HepG2 (cell line): Measurements from ENCODE around the gene CCDC87. TPM values are rescaled to one million over a fixed set of nuclear protein-coding genes. Genes with fewer than 3 reads are reported as not detected.

Experiments used
- ATAC-seq: fragments of 200-7000 bp; cut with Tn5 transposase; 3 replicates; pipeline ENCODE4 v1.9.1; 2020; ENCODE audit warnings: mild to moderate bottlenecking, moderate library complexity
- BruUV-seq: library from RNA; stranded (reverse); fragments of 400-500 nt; replicated peaks from 2 replicates; lab custom pipeline; 2021; lab: Mats Ljungman, UMichigan
- CTCF ChIA-PET: fragments of 300-600 bp; formaldehyde crosslinking; extraction: SDS; loops from one replicate; lab custom pipeline; 2021; ENCODE audit warnings: low total read pairs, inconsistent platforms, low intra/inter-chr PET ratio; lab: Yijun Ruan, JAX
- POLR2A ChIA-PET: fragments of 350-600 bp; sonication (Branson Sonifier 250); formaldehyde crosslinking; loops from one replicate; lab custom pipeline; 2020; ENCODE audit warnings: antibody characterized with exemption, inconsistent platforms; lab: Yijun Ruan, JAX
- DNase-seq: peaks from one replicate; pipeline ENCODE4 v3.0.0-alpha.2; 2015; ENCODE audit warnings: low spot score
- FAIRE-seq: peaks from 3 replicates; lab custom pipeline; 2011; peaks lifted over from hg19 to GRCh38; lab: Jason Lieb, UNC
- H2AFZ ChIP-seq: one replicate; pipeline ENCODE4 v1.6.1; 2011; ENCODE audit warnings: low read length, inconsistent platforms
- H3K27ac ChIP-seq: fragments of 300-600 bp; 3 replicates; pipeline ENCODE4 v1.8.0; 2011; ENCODE audit warnings: mixed run types, mild to moderate bottlenecking, mixed read lengths, low read length, inconsistent platforms; ENCODE audit not compliant: insufficient read depth; ENCODE audit errors: extremely low read length
- H3K27me3 ChIP-seq, 2 experiments: fragments of 200-600 bp in 1 of 2; 2 replicates in 1 of 2; 3 replicates in 1 of 2; pipeline versions ENCODE4 v1.6.0 to v1.8.0; 2011; ENCODE audit warnings: low read length in 2 of 2, mild to moderate bottlenecking in 2 of 2, moderate library complexity in 2 of 2, inconsistent platforms in 1 of 2; ENCODE audit not compliant: insufficient read depth in 2 of 2, control insufficient read depth in 1 of 2
- H3K36me3 ChIP-seq, 2 experiments: fragments of 200-600 bp in 1 of 2; replicated peaks in 1 of 2; 2 replicates in 1 of 2; 3 replicates in 1 of 2; pipeline versions ENCODE4 v1.5.1 to v1.8.0; 2011; ENCODE audit warnings: low read length in 2 of 2, inconsistent platforms in 1 of 2; ENCODE audit not compliant: insufficient read depth in 2 of 2, control insufficient read depth in 1 of 2
- H3K4me1 ChIP-seq: 2 replicates; pipeline ENCODE4 v1.5.1; 2012; ENCODE audit warnings: low read length, inconsistent platforms; ENCODE audit not compliant: insufficient read depth
- H3K4me2 ChIP-seq: 2 replicates; pipeline ENCODE4 v1.6.0; 2011; ENCODE audit warnings: low read depth, low read length, inconsistent platforms
- H3K4me3 ChIP-seq, 3 experiments: fragments of 200-600 bp in 1 of 3; sonication (generic), shearing (Covaris generic) in 1 of 3; replicated peaks in 1 of 3; 2 replicates each; pipeline ENCODE4 v1.5.1; 2011 to 2016; ENCODE audit warnings: low read length in 3 of 3, inconsistent platforms in 2 of 3, low read depth in 2 of 3, mild to moderate bottlenecking in 2 of 3, control low read depth in 1 of 3, mixed read lengths in 1 of 3; ENCODE audit not compliant: insufficient read depth in 1 of 3
- H3K79me2 ChIP-seq: one replicate; pipeline ENCODE4 v1.6.1; 2011; ENCODE audit warnings: low read length, inconsistent platforms; ENCODE audit not compliant: insufficient read depth
- H3K9ac ChIP-seq: 2 replicates; pipeline ENCODE4 v1.6.0; 2011; ENCODE audit warnings: mild to moderate bottlenecking, low read depth, low read length, inconsistent platforms; ENCODE audit not compliant: insufficient read depth
- H3K9me3 ChIP-seq: 2 replicates; pipeline ENCODE4 v1.5.1; 2012; ENCODE audit warnings: mild to moderate bottlenecking, low read length
- H4K20me1 ChIP-seq: 2 replicates; pipeline ENCODE4 v1.6.0; 2011; ENCODE audit warnings: inconsistent platforms, mild to moderate bottlenecking, low read length, moderate library complexity; ENCODE audit not compliant: insufficient read depth
- CHD4 ChIP-seq: fragments of 200-600 bp; sonication (generic); IDR thresholded peaks from 2 replicates; pipeline ENCODE4 v1.7.0; 2017; ENCODE audit warnings: mild to moderate bottlenecking, low read length, borderline replicate concordance
- DNMT1 ChIP-seq: sonication (generic); formaldehyde crosslinking; IDR thresholded peaks from 2 replicates; pipeline ENCODE4 v1.5.1; 2020; ENCODE audit warnings: mild to moderate bottlenecking, missing genetic modification reagents
- ERF ChIP-seq: IDR thresholded peaks from 2 replicates; pipeline ENCODE4 v1.6.1; 2018; ENCODE audit warnings: missing biosample characterization, missing genetic modification reagents
- HIVEP1 ChIP-seq: sonication (generic); formaldehyde crosslinking; IDR thresholded peaks from 2 replicates; pipeline ENCODE4 v1.4.0; 2020; ENCODE audit warnings: mild to moderate bottlenecking, missing genetic modification reagents
- HNF4A ChIP-seq: sonication (generic); formaldehyde crosslinking; IDR thresholded peaks from 2 replicates; pipeline ENCODE4 v1.4.0; 2020; ENCODE audit warnings: missing genetic modification reagents
- KDM3A ChIP-seq: IDR thresholded peaks from 2 replicates; pipeline ENCODE4 v1.6.1; 2018; ENCODE audit warnings: low read depth, missing compliant biosample characterization
- MBNL3 ChIP-seq: fragments of 250-450 bp; sonication (Bioruptor Pico); conservative IDR thresholded peaks from 2 replicates; pipeline ENCODE4 v1.8.0; 2022; ENCODE audit warnings: mild to moderate bottlenecking, inconsistent platforms
- NRL ChIP-seq: sonication (generic); formaldehyde crosslinking; IDR thresholded peaks from 2 replicates; pipeline ENCODE4 v1.5.0; 2020; ENCODE audit warnings: missing genetic modification reagents, mild to moderate bottlenecking, moderate library complexity, borderline replicate concordance
- PCBP1 ChIP-seq: fragments of 200-400 bp; formaldehyde crosslinking; IDR thresholded peaks from 2 replicates; pipeline ENCODE4 v1.6.1; 2017; ENCODE audit warnings: mild to moderate bottlenecking, low read depth, low read length, borderline replicate concordance
- RCOR2 ChIP-seq: IDR thresholded peaks from 2 replicates; pipeline ENCODE4 v1.6.1; 2016; ENCODE audit warnings: missing biosample characterization, missing genetic modification reagents
- RXRA ChIP-seq: sonication (generic); formaldehyde crosslinking; IDR thresholded peaks from 2 replicates; pipeline ENCODE4 v1.5.1; 2020; ENCODE audit warnings: missing genetic modification reagents
- RXRB ChIP-seq: IDR thresholded peaks from 2 replicates; pipeline ENCODE4 v1.6.1; 2016; ENCODE audit warnings: borderline replicate concordance, missing genetic modification reagents, missing compliant biosample characterization
- SATB2 ChIP-seq: sonication (generic); formaldehyde crosslinking; IDR thresholded peaks from 2 replicates; pipeline ENCODE4 v1.5.0; 2020; ENCODE audit warnings: missing genetic modification reagents
- SRF ChIP-seq: IDR thresholded peaks from 2 replicates; pipeline ENCODE4 v1.6.1; 2011; ENCODE audit warnings: mild to moderate bottlenecking, low read depth, low read length, moderate library complexity
- WIZ ChIP-seq: sonication (generic); formaldehyde crosslinking; IDR thresholded peaks from 2 replicates; pipeline ENCODE4 v1.5.1; 2020; ENCODE audit warnings: mild to moderate bottlenecking, missing genetic modification reagents
- YY1 ChIP-seq: IDR thresholded peaks from 2 replicates; pipeline ENCODE4 v1.6.1; 2011; ENCODE audit warnings: low read length, low read depth, moderate library complexity, mild to moderate bottlenecking; ENCODE audit not compliant: insufficient read depth, insufficient replicate concordance
- ZFP36 ChIP-seq: fragments of 150-350 bp; IDR thresholded peaks from 2 replicates; pipeline ENCODE4 v1.6.1; 2018; ENCODE audit warnings: borderline replicate concordance, low read length, low read depth; ENCODE audit not compliant: partially characterized antibody
- ZNF136 ChIP-seq: sonication (generic); formaldehyde crosslinking; IDR thresholded peaks from 2 replicates; pipeline ENCODE4 v1.8.1; 2022; ENCODE audit warnings: low read depth, mild to moderate bottlenecking, moderate library complexity, missing genetic modification reagents
- ZNF224 ChIP-seq: sonication (generic); formaldehyde crosslinking; IDR thresholded peaks from 2 replicates; pipeline ENCODE4 v1.5.0; 2020; ENCODE audit warnings: mild to moderate bottlenecking, missing genetic modification reagents
- ZNF333 ChIP-seq: sonication (generic); formaldehyde crosslinking; IDR thresholded peaks from 2 replicates; pipeline ENCODE4 v1.4.0; 2020; ENCODE audit warnings: mild to moderate bottlenecking, missing genetic modification reagents, borderline replicate concordance
- ZNF44 ChIP-seq: sonication (generic); formaldehyde crosslinking; IDR thresholded peaks from 2 replicates; pipeline ENCODE4 v1.5.1; 2020; ENCODE audit warnings: mild to moderate bottlenecking, missing genetic modification reagents
- ZNF629 ChIP-seq: sonication (generic); formaldehyde crosslinking; conservative IDR thresholded peaks from 2 replicates; pipeline ENCODE4 v1.5.0; 2020; ENCODE audit warnings: missing genetic modification reagents
- ZNF768 ChIP-seq: sonication (generic); formaldehyde crosslinking; IDR thresholded peaks from 2 replicates; pipeline ENCODE4 v1.4.0; 2020; ENCODE audit warnings: missing genetic modification reagents
- WGBS: methylation state at CpG from one replicate; pipeline ENCODE4 v1.1.6; 2017; ENCODE audit warnings: low lambda C conversion rate; 5-methylcytosine and 5-hydroxymethylcytosine counted together
- in situ Hi-C: cut with HindIII; loops from 2 replicates; pipeline ENCODE4 v1.10.0; 2017; ENCODE audit warnings: low pct_unique_long_range_greater_than_20kb; ENCODE audit not compliant: extremely low pct_ligation_motif_present
- intact Hi-C: fragments of 100-400 bp; cut with micrococcal nuclease; formaldehyde crosslinking; loops from one replicate; pipeline ENCODE4 v1.10.0; 2022; ENCODE audit not compliant: unreplicated experiment
- polyA plus RNA-seq, 8 experiments: library from polyadenylated mRNA; depleted of rRNA in 3 of 8; stranded (reverse) in 7 of 8; unstranded in 1 of 8; fragments of >200 nt; fragmentation: Illumina TruSeq in 4 of 8; extraction: Trizol in 4 of 8; gene quantifications; 2 replicates each; pipeline versions ENCODE4 v1.2.1 to v1.2.3, GENCODE V29; 2011 to 2016; ENCODE audit warnings: low read depth in 4 of 8, missing spikeins in 1 of 8, mixed read lengths in 1 of 8; ENCODE audit not compliant: insufficient read depth in 1 of 8
- total RNA-seq, 5 experiments: library from RNA; depleted of rRNA; stranded (reverse); fragments of >200 nt; fragmentation: Illumina TruSeq; extraction: Trizol; gene quantifications; 2 replicates each; pipeline ENCODE4 v1.2.3, GENCODE V29; 2016; ENCODE audit warnings: low read depth in 1 of 5
- TF ChIP-seq, protein P1 (sequence below): conservative IDR thresholded peaks from 2 replicates; pipeline ENCODE4 v1.6.1; 2018; ENCODE audit warnings: missing genetic modification reagents
- TF ChIP-seq, protein P2 (sequence below): IDR thresholded peaks from 2 replicates; pipeline ENCODE4 v1.6.1; 2016; ENCODE audit warnings: low read depth, borderline replicate concordance

Gene CCDC87
- total and polyA plus RNA-seq, 2 of the 13 experiments (the other 11 are each of a cell fraction or from before 2014, with no cell fraction given): 0.05 to 0.42 TPM

DNA sequence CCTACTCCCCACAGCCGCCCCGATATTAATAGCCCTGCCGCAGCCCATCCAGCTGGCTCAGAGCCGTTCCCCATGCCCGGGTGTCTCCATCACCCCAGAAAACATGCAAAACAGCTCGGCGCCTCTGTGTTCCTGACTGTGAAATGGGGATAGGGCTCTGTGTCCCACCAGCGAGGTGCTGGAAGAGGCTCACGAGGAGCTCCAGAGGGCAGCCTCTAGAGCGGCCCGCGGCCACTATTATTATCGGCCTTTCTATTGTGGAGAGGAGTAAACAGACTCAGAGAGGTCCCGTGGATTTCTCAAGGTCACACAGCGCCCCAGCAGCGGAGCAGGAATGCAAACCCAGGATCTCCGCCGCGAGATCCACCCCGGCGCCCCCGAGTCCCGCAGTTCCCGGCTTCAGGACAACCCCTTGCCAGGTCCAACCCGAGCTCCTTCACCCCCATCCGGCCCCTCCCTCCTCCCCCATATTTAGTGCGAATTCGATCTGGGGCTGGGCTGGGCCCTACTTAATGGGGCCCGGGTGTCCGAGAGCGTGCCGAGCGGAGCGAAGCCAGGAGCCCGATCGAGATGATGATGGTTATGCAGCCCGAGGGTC lies 46.4 kb downstream of the CCDC87 start, which contains the start of gene ACTN3:
ACTN3 (plus strand) TSS at position 536 of the 598 bp plus-strand sequence; CDS start at position 571, 35 bp downstream.
- POLR2A ChIA-PET: interaction anchor here (0.9 to 2.9 kb wide), 9 partner anchors 36 to 131 kb away, joined by 5 to 17 read pairs (median 8); partner anchors contain the start of genes BBS1, CCDC87, CCS and DPP3
- Histone ChIP-seq H3K79me2 (no peaks in the 10 kb centered on the region), H3K27me3 (peaks cover 2 to 11% of the 10 kb centered on the region in 2 experiments; a peak in 4 of 5 replicates), H4K20me1 (no peaks in the 10 kb centered on the region), H3K4me2 (peak within 1 kb of the TSS; percentile 97), H3K4me3 (peak within 1 kb of the TSS; percentile 69 to 93 (median 83)), H3K27ac (peak within 1 kb of the TSS; percentile 53), H3K9ac (peak within 1 kb of the TSS; percentile 79), H3K4me1 (peaks cover 44% of the 10 kb centered on the region), H3K36me3 (no peaks in the 10 kb centered on the region), H3K9me3 (no peaks in the 10 kb centered on the region), H2AFZ (no peak within 1 kb of the TSS)
- no TSS peak for BruUV-seq
- DNase-seq (peak; percentile 17), ATAC-seq (peak; percentile 8), FAIRE-seq (no peak)
- CTCF ChIA-PET: no interaction called here
- 4% methylated on average over 21 of the region's 37 CpGs for WGBS
- intact Hi-C loops (loop anchor here (1.0 kb wide), 1 partner anchor 66 kb away; the partner anchor contains the start of gene DPP3), in situ Hi-C loops (no loop called here)
- TF ChIP-seq PCBP1: peak; percentile 66; the same call in 1 of the 2 replicates
- TF ChIP-seq YY1: peak; percentile 10
- TF ChIP-seq, protein P1, sequence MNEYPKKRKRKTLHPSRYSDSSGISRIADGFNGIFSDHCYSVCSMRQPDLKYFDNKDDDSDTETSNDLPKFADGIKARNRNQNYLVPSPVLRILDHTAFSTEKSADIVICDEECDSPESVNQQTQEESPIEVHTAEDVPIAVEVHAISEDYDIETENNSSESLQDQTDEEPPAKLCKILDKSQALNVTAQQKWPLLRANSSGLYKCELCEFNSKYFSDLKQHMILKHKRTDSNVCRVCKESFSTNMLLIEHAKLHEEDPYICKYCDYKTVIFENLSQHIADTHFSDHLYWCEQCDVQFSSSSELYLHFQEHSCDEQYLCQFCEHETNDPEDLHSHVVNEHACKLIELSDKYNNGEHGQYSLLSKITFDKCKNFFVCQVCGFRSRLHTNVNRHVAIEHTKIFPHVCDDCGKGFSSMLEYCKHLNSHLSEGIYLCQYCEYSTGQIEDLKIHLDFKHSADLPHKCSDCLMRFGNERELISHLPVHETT: peak; percentile 20; the same call in 1 of the 2 replicates
- no peak for TF ChIP-seq DNMT1 (CRISPR knock-in tag)
- peak; percentile 98 for TF ChIP-seq CHD4
- peak; percentile 53; the same call in 1 of the 2 replicates for TF ChIP-seq HIVEP1 (CRISPR knock-in tag)
- peak; percentile 15 for TF ChIP-seq ZFP36
- TF ChIP-seq ZNF136: 0 out of 2 replicates have a peak, but pooled peaks have one; percentile 38
- no peak for TF ChIP-seq WIZ (CRISPR knock-in tag)
- 0 out of 2 replicates have a peak, but pooled peaks have one; percentile 30 for TF ChIP-seq ZNF224
- no peak for TF ChIP-seq HNF4A (CRISPR knock-in tag)
- 0 out of 2 replicates have a peak, but pooled peaks have one; percentile 7 for TF ChIP-seq RXRB (CRISPR knock-in tag)
- no peak for TF ChIP-seq MBNL3
- TF ChIP-seq SRF: peak; percentile 89; the same call in 1 of the 2 replicates
- TF ChIP-seq, protein P2, sequence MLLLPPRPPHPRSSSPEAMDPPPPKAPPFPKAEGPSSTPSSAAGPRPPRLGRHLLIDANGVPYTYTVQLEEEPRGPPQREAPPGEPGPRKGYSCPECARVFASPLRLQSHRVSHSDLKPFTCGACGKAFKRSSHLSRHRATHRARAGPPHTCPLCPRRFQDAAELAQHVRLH (CRISPR knock-in tag): 0 out of 2 replicates have a peak, but pooled peaks have one; percentile 6
- TF ChIP-seq RCOR2 (CRISPR knock-in tag): peak; percentile 91
- TF ChIP-seq ERF (CRISPR knock-in tag): 0 out of 2 replicates have a peak, but pooled peaks have one; percentile 10
- peak; percentile 99 for TF ChIP-seq ZNF768 (CRISPR knock-in tag)
- 0 out of 2 replicates have a peak, but pooled peaks have one; percentile 29 for TF ChIP-seq ZNF333 (CRISPR knock-in tag)
- TF ChIP-seq KDM3A (CRISPR knock-in tag): 0 out of 2 replicates have a peak, but pooled peaks have one; percentile 15
- TF ChIP-seq RXRA: peak; percentile 22; the same call in 1 of the 2 replicates
- TF ChIP-seq ZNF44 (CRISPR knock-in tag): 0 out of 2 replicates have a peak, but pooled peaks have one; percentile 39
- peak; percentile 99 for TF ChIP-seq ZNF629 (CRISPR knock-in tag)
- peak; percentile 51; the same call in 1 of the 2 replicates for TF ChIP-seq NRL (CRISPR knock-in tag)
- TF ChIP-seq SATB2: no peak
